SH-SY5Y (cell line): ENCODE data around the gene KDM3A.

ENCODE experiments used
- GATA2 ChIP-seq: IDR thresholded peaks from 2 replicates; pipeline ENCODE4 v1.6.1; 2011; ENCODE audit warnings: mild to moderate bottlenecking, low read depth, low read length
- GATA3 ChIP-seq: IDR thresholded peaks from 2 replicates; pipeline ENCODE4 v1.6.1; 2011; ENCODE audit warnings: low read depth, mild to moderate bottlenecking, low read length, moderate library complexity

DNA sequence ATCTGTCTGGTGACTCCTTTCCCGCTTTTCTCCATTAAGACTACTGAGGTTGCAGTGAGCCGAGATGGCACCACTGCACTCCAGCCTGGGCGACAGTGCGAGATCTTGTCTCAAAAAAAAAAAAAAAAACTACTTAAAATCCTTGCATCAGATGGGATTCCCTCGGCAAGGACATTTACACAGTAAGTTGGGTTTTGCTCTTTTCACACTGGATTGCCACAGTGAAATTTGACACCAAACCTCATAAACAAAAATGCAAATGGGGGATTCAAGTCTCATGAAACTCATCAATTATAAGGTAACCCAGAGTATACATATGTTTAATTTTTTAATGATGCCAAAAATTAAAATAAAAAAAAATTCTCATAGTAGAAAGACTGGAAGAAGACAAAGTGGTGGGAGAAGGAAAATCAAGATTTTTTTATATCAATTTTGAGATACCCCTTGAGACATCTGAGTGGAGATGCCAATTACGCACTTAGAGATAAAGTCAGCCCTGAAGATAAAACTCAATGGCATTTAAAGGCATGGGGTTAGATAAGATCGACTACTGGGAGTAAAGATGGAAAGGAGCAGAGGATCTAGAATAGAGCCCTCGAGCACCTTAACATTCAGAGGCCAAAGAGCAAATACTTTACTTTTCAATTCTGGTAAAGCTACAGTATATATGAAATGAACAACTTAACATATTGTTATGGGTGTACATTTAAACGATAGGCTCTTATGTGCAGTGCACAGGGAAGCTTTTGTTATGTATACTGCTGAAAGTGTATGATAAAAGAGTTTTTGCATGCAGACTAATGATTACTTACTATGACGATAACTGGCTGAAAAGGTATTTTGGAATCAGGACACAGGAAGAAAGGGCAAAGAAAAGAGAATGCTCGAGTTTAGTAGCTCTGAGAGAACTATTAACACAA lies 84.5 kb downstream of the KDM3A start:
- no peak for TF ChIP-seq GATA3
- TF ChIP-seq GATA2, result no peak
